ENCODE measurements around the gene GYS2.
"Not testable (repeated sequence)": the region's sequence is repeated elsewhere in the genome, so short reads cannot be mapped to it uniquely, and the experiment has no call there.

GYS2 gene

DNA sequence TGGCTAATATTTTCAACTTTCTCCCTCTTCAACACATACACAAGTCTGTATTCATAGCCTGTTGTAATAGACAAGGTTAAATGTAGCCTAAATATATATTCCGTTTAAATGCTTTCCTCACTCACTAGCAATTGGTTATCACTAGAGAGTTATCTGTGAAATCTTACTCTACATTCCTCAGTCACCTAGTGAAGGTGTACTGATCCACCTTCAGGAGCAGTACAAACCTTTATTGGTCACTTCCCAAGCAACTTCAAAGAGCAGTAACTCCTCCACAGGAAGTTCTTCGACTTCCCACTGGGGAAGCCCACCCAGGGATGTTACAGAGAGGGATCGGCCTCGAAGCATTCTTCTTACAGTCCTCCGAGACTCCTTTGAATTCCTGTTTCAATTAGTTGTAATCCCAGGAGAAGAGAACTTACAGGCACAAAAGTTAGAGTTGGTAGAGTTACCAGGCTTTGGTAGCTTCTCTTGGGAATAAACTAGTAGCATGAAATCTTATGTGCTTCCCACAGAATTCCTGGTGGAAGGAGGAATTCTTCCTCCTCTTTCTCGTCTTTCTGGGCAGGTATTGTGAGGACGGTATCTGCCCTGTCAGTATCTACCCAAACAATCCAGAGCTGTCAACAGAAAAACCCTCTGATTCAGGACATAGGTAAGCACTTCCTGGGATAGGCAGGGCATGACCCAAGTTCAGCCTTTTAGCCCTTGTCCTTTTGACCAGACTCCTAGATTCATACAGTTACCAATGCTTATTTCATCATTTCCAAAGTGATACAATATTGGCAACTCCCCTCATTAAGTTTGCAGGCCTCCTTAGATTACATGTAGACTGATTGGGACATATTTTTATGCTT is at the start of gene GYS2:
TSS of gene GYS2 (minus strand) at position 603 of the 857 bp plus-strand sequence. CDS start at position 348, 255 bp downstream.
- H3K4me3 ChIP-seq (ENCODE audit: control insufficient read depth, low read depth, low read length): no peak within 1 kb of the TSS
- DNase-seq (ENCODE audit: low read depth): no peak
- TF ChIP-seq, protein P1, sequence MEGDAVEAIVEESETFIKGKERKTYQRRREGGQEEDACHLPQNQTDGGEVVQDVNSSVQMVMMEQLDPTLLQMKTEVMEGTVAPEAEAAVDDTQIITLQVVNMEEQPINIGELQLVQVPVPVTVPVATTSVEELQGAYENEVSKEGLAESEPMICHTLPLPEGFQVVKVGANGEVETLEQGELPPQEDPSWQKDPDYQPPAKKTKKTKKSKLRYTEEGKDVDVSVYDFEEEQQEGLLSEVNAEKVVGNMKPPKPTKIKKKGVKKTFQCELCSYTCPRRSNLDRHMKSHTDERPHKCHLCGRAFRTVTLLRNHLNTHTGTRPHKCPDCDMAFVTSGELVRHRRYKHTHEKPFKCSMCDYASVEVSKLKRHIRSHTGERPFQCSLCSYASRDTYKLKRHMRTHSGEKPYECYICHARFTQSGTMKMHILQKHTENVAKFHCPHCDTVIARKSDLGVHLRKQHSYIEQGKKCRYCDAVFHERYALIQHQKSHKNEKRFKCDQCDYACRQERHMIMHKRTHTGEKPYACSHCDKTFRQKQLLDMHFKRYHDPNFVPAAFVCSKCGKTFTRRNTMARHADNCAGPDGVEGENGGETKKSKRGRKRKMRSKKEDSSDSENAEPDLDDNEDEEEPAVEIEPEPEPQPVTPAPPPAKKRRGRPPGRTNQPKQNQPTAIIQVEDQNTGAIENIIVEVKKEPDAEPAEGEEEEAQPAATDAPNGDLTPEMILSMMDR (IDR thresholded peaks at IDR 0.05; ENCODE audit: control insufficient read depth, insufficient read depth, low read depth, low read length, missing control alignments): no peak

DNA sequence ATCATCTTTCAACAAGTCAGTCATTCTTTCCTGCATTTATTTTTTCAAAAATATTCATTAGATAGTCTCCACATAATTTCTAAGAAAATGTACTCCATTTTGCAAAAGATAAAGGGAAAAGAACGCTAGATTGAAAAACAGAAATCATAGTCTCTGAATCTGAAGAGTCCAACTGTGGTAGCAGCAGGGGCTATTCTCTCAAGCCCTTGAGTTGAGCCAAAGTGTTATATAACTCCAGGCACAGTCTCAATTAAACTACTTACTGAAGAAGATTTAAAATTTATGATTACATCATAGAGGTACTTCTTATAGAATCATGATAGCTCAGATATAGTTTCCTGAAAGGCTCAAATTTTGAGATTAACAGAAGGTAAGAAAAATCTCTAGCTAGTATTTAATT is 47.2 kb upstream of the GYS2 start:
- TF ChIP-seq, protein P1 (IDR thresholded peaks at IDR 0.05; ENCODE audit: control insufficient read depth, insufficient read depth, low read depth, low read length, missing control alignments): no peak
- no peak overlapping the region for H3K4me3 ChIP-seq (ENCODE audit: control insufficient read depth, low read depth, low read length)
- no peak for DNase-seq (ENCODE audit: low read depth)

DNA sequence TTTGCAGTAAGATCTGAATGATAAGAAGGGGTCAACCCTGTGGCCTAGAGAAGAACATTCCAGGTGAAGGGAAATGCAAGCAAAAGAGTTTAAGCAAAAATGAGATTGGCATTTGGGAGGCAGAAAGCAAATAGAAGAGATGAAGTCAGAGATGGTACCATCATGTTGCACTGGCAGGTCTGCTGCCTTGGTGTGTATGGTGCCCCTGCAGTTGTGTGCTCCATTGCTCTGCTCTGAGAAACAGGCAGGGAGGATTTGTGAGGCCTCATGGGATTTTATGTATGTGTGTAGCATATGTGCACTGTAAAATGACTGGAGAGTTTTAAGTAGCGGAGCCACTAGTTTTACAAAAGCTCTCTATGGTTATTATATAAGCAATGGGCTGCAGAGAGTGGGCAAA is 46.4 kb upstream of the GYS2 start:
- TF ChIP-seq, protein P1 (IDR thresholded peaks at IDR 0.05; ENCODE audit: control insufficient read depth, insufficient read depth, low read depth, low read length, missing control alignments): no peak
- no peak overlapping the region for H3K4me3 ChIP-seq (ENCODE audit: control insufficient read depth, low read depth, low read length)
- DNase-seq (ENCODE audit: low read depth): no peak

DNA sequence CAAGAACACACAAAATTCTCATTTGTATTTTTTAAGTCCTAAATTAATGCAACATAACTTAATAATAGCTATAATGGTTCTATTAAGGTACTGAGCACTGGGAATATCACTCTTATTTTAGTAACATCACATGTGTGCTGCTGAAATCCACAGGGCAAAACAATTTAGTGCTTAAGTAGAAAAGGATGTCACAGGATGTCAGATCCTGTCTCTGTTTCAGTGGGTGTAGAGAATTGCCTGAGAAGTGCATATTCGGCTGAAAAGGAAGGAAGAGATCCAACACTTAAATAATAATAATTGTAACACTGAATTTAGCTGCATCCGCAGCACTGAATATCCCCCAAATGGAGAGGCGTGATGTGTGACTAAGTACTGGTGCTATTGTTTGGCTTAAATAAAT is 44.4 kb upstream of the GYS2 start:
- DNase-seq (ENCODE audit: low read depth): no peak
- TF ChIP-seq, protein P1 (IDR thresholded peaks at IDR 0.05; ENCODE audit: control insufficient read depth, insufficient read depth, low read depth, low read length, missing control alignments): no peak
- no peak overlapping the region for H3K4me3 ChIP-seq (ENCODE audit: control insufficient read depth, low read depth, low read length)

DNA sequence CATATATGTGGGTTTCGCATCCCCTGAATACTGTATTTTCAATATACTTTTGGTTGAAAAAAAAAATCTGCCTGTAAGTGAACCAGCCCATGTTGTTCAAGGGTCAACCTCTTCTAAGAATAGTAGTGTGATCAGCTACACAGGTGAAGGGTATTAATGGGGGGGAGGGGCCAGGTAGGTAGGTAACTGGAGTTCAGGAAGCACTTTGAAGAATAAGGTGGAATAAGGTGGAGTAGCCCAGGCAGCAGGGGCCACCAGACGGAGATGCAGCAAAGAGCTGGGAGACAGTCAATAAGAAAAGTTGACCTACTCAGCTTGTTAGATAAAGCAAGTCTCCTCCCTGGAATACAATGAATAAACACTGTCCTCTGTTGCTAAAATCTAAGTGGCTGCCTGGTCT is 43.7 kb upstream of the GYS2 start:
- no peak for DNase-seq (ENCODE audit: low read depth)
- H3K4me3 ChIP-seq (ENCODE audit: control insufficient read depth, low read depth, low read length): no peak overlapping the region
- TF ChIP-seq, protein P1 (IDR thresholded peaks at IDR 0.05; ENCODE audit: control insufficient read depth, insufficient read depth, low read depth, low read length, missing control alignments): no peak

DNA sequence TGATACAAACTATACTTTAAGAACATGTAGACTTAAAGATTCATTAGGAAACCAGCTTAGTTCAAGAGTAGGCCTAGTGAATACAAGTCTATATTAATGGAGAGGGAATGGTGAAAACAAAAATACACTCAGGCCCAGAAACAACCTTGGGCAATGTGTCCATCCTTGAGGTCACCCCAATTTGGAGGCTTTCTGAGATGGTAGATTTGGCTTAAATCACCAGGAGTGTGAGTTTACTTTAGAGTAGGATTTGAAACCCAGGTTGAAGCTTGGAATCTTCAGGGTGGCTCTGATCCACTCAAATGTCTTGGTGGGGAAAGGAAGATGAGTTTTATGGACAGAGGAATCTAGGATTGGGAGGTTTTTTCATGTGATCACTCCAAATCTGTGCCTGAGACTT is 42.5 kb upstream of the GYS2 start:
- TF ChIP-seq, protein P1 (IDR thresholded peaks at IDR 0.05; ENCODE audit: control insufficient read depth, insufficient read depth, low read depth, low read length, missing control alignments): no peak
- DNase-seq (ENCODE audit: low read depth): no peak

DNA sequence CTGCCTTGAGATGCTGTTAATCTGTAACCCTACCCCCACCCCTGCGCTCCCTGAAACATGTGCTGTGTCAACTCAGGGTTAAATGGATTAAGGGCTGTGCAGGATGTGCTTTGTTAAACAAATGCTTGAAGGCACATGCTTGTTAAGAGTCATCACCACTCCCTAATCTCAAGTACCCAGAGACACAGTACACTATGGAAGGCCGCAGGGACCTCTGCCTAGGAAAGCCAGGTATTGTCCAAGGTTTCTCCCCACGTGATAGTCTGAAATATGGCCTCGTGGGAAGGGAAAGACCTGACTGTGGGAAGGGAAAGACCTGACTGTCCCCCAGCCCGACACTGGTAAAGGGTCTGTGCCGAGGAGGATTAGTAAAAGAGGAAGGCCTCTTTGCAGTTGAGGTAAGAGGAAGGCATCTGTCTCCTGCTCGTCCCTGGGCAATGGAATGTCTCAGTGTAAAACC is 40.4 kb upstream of the GYS2 start:
- DNase-seq (ENCODE audit: low read depth); H3K4me3 ChIP-seq (ENCODE audit: control insufficient read depth, low read depth, low read length): not testable (repeated sequence)

More for the DNA sequence above, 42.5 kb upstream of the GYS2 start:
- no peak overlapping the region for H3K4me3 ChIP-seq (ENCODE audit: control insufficient read depth, low read depth, low read length)
